ENCODE results near the gene KCNMA1.

Gene KCNMA1

DNA sequence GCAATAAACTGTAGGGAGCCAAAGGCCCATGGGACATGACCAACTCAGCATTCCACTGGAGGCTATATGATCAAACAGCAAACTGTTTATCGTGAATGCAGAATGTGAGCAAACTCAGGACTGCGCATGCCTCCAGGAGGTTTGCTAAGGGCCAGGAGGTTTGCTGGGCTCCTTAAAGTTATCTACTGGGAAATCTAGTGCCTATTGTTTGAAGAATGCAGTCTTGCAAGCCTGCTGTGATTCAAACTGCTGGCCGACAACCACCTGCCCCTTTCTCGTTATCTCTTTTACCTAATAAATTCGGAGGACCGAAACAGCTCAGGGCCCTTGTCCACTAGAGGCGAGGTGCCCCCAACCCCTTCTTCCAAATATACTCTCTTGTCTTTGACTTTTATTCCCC, 404.1 kb downstream of the KCNMA1 start:
- DNase-seq, result no peak

GRCh38 chr10:77231884-77232610, 405.6 kb downstream of the KCNMA1 start:
- DNase-seq, result peak; percentile 19

DNA sequence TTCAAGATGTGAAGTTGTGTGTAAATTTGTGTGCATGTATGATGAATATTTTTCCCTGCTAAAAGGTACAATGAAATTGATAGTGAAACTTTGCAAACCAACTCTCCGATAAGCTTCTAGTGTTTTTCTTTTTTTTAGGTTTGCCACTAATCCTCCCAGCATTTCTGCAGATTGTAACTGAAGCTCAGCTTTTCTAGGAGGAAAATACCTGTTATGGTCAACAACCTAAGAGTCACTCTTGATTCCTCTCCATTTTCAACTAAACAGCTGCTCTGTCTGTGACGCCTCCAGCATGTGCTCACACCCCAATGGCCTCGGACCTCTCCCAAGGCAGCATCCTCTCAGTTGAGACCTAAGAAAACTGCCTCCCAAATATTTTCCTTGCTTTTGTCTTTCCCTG, 406.2 kb downstream of the KCNMA1 start:
- DNase-seq, result no peak

GRCh38 chr10:77230194-77230593, 407.4 kb downstream of the KCNMA1 start:
- DNase-seq, result peak; percentile 90

DNA sequence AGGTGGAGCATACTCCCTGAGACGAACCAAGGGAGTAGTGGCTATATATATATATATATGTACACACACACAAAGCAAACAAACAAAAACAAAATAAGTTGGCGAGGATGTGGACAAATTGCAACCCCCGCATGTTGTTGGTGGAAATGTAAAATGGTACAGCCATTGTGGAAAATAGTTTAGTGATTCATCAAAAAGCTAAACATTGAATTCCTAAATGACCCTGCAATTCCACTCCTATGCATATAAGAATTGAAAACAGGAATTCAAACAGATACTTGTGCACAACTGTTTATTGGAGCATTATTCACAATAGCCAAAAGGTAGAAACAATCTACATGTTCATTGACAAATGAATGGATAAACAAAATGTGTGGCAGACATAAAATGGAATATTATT, 407.9 kb downstream of the KCNMA1 start:
- DNase-seq, result peak; percentile 35

- no peak for DNase-seq
Observed at GRCh38 chr10:77228559-77228958, 409.0 kb downstream of the KCNMA1 start.

- DNase-seq, result peak; percentile 29
Observed at GRCh38 chr10:77226853-77227565, 410.6 kb downstream of the KCNMA1 start.

DNA sequence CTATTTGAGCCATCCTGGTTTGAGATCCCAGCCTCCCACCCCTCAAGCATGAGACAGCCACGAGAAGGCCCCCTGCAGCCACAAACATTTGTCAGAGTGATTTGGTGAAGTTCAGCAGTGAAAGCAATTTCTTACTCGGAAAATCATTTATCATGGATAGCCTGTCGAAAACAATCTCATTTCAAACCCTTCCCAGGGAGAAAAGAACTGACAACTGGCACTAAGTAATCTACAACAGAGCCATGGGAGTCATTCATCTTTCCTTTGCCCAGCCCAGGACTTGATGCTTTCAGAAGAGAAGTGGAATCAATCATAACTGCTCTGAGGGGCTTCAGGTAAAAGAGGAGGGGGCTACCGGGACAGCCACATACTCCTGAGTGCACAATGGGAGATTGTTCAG, 411.2 kb downstream of the KCNMA1 start:
- DNase-seq, result no peak

DNA sequence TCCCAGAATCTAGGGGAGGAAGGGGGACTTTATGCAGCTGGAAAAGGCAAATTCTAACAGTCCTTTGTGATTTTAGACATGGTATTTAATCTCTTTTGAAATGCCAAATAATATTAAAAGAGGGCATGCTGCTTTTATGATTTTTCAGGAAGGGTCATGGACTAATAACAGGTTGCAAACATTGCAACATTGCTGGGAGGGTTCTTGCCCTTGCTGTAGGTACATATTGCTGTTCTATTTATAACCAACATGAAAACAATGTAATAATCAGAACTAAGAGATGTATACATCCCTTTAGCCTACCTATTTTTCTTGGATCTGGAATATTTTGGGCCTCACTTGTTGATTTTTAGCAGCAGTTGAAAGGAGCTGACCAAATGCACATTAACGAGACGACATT, 411.6 kb downstream of the KCNMA1 start:
- no peak for DNase-seq

- DNase-seq, result no peak
Observed at GRCh38 chr10:77223526-77224460, 413.8 kb downstream of the KCNMA1 start.

DNA sequence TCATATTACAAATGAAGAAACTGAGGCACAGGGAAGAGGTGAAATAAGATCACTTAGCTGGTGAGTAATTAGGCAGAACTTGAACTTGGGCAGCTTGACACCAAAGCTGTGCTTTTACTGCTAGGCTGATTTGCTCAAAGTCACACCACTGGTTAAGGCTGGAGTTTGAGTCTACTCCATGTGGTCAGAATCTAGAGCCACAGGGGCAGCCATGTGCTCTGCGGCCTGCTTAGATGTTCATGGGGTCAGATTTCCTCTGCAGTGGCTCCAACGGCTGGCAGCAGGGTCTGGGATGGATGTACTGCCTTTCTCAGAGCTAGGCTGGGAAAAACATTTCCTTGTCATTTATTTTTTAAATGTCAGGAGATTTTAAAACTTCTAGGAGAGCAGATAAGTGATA, 417.5 kb downstream of the KCNMA1 start:
- DNase-seq, result no peak

GRCh38 chr10:77219046-77219445, 418.6 kb downstream of the KCNMA1 start:
- no peak for DNase-seq

DNA sequence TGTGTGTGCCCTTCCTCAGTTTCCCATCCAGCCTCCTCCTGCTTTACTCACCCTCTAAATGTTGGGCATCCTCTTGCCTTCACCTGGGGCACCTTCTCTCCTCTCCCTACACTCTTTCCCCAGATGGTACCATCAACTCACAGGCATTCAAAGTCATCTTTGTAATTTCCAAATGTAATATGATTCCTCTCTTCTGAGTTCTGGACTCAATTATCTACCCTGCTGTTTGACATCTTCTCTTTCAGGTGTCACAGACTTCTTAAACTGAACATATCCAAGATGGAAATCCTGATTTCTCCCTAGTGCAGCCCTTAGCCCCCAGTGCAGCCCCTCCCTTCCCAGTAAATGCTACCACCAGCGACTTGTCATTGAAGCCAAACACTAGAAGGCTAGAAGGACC, 422.8 kb downstream of the KCNMA1 start:
- no peak for DNase-seq

DNA sequence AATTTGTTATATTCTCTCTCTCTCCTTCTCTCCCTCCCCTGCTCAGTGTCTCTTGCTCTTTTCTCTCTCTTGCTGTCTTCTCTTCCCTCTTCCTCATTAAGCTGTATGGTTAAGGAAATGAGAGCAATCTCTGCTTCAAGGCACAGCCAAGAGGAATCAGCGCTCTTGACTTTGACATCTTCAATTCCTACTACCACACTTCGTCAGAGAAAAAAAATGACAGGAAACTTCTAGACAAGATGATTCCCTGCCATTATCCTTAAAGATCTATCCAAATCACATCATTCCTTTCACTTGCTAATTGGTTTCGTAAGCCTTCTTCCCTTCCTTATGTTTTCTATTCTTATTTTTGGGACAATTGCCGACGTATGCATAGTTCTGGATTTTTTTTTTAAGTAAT, 425.0 kb downstream of the KCNMA1 start:
- DNase-seq, result no peak

DNA sequence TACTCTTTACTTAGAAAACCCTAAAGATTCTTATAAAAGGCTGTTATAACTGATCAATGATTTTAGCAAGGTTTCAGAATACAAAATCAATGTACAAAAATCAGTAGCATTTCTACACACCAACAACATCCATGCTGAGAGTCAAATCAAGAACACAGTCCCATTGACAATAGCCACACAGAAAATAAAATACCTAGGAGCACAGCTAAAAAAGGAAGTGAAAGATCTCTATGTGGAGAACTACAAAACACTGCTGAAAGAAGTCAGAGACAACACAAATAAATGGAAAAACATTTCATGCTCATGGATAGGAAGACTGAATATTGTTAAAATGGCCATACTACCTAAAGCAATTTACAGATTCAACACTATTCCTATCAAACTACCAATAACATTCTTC, 427.0 kb downstream of the KCNMA1 start:
- no peak for DNase-seq

GRCh38 chr10:77208684-77209256, 428.8 kb downstream of the KCNMA1 start:
- DNase-seq, result no peak

GRCh38 chr10:77207828-77208185, 429.8 kb downstream of the KCNMA1 start:
- DNase-seq, result no peak

DNA sequence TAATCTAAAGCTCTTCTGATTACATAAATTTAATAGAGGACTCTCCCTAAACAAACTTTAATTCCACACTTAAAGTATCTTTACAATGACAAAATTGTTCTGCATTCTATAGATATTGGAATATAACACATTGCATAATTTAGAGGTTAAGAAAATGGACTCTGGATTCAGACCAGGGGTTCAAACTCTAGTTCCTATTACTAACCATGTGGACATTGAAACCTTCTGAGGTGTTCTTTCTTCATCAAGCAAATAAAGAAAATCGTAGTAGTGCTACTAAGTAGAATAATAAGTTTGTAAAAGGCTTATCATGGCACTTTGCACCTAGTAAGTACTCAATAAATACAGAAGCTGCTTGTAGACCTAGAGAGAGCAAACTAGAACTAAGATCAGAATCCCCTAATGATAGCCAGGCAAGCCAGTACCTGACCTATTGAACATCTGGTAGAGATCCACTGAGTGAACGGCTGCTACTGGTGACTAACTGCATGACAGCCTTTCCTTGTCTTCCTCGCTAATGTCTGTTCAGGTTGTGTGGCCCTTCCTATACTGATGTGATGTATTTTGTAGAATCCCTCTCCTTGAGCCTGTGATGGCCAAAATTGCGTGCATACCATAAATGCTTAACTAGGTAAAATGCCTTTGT, 430.3 kb downstream of the KCNMA1 start:
- no peak for DNase-seq

DNA sequence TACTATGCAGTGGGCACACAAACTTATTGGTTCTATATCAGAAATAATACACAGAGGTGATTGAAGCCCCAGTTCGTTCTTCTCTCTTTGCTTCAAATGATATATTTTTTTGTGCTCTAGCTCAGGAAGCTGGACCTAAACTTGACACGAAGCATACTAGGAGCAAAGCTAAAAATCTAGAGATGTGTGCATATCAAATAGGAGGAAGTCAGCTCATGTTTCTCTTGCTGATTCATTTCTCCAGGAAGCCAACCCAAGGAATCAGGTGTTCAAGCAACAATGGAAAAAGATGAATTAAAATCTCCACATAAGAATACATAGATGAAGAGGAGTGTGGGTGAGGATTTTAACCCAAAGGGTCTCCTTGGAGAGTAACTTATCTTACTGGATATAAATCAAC, 432.5 kb downstream of the KCNMA1 start:
- DNase-seq, result no peak

GRCh38 chr10:77204171-77204570, 433.4 kb downstream of the KCNMA1 start:
- DNase-seq, result no peak

DNA sequence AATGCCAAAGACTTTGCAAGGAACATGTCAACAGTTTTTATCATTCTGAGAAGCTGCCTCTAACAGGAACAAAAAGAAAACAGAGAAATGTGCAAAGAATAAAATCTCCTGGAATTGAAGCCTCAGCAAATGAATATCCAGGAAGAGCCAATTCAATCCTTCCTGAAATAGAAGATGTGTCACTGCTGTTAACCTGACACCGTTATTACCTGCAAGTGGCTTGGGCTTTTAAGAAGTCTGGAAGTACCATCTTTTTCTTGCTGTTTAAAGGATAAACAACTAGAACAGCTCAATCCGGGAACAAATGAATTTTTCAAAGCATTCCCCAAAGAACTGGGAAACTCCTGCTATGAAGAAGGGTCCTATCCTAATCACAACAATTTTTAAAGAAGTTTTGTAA, 434.8 kb downstream of the KCNMA1 start:
- no peak for DNase-seq
